ENCODE data around the gene FAM53C.
"Not testable (repeated sequence)": the region's sequence is repeated elsewhere in the genome, so short reads cannot be mapped to it uniquely, and the experiment has no call there.

FAM53C gene

GRCh38 chr5:138351517-138351916 lies 13.5 kb downstream of the FAM53C start:
- no peak for DNase-seq

GRCh38 chr5:138352071-138352721 lies 14.1 kb downstream of the FAM53C start, which contains the start of gene KDM3B:
Gene KDM3B, plus strand, starts transcription at chr5:138352685. Its CDS starts 111 bp downstream, at chr5:138352796.
- peak; percentile 94 for DNase-seq

- DNase-seq, result peak; percentile 74
Measured at GRCh38 chr5:138352722-138353559, 14.9 kb downstream of the FAM53C start.

- DNase-seq, result peak; percentile 30
Measured at GRCh38 chr5:138353560-138354080, 15.6 kb downstream of the FAM53C start.

GRCh38 chr5:138354387-138354786 lies 16.3 kb downstream of the FAM53C start:
- DNase-seq, result no peak

GRCh38 chr5:138354926-138355378 lies 16.9 kb downstream of the FAM53C start:
- DNase-seq, result peak; percentile 67

- DNase-seq, result no peak
Measured at GRCh38 chr5:138359621-138360020, 21.6 kb downstream of the FAM53C start.

- DNase-seq, result no peak
Measured at GRCh38 chr5:138360941-138361452, 22.9 kb downstream of the FAM53C start.

- DNase-seq, result no peak
Measured at GRCh38 chr5:138364576-138364975, 26.5 kb downstream of the FAM53C start.

GRCh38 chr5:138366632-138367382 lies 28.7 kb downstream of the FAM53C start:
- DNase-seq, result no peak

- no peak for DNase-seq
Measured at GRCh38 chr5:138369261-138369660, 31.2 kb downstream of the FAM53C start.

- DNase-seq, result no peak
Measured at GRCh38 chr5:138369706-138370105, 31.6 kb downstream of the FAM53C start.

GRCh38 chr5:138370537-138370936 lies 32.5 kb downstream of the FAM53C start:
- DNase-seq, result no peak

GRCh38 chr5:138371454-138371853 lies 33.4 kb downstream of the FAM53C start:
- DNase-seq, result no peak

- no peak for DNase-seq
Measured at GRCh38 chr5:138372225-138372624, 34.2 kb downstream of the FAM53C start.

- DNase-seq, result no peak
Measured at GRCh38 chr5:138372653-138373052, 34.6 kb downstream of the FAM53C start.

GRCh38 chr5:138382347-138382746 lies 44.3 kb downstream of the FAM53C start:
- no peak for DNase-seq

- DNase-seq, result no peak
Measured at GRCh38 chr5:138385660-138386059, 47.6 kb downstream of the FAM53C start.

- no peak for DNase-seq
Measured at GRCh38 chr5:138386290-138386689, 48.2 kb downstream of the FAM53C start.

GRCh38 chr5:138389332-138389731 lies 51.3 kb downstream of the FAM53C start:
- no peak for DNase-seq

GRCh38 chr5:138389911-138390310 lies 51.8 kb downstream of the FAM53C start:
- DNase-seq, result not testable (repeated sequence)

- DNase-seq, result no peak
Measured at GRCh38 chr5:138391859-138392386, 53.9 kb downstream of the FAM53C start.

Measured in central memory CD4-positive, alpha-beta T cell (primary cell).